Mammary epithelial cell (primary cell): Measurements from ENCODE around the gene SCN1B.

Experiments
- CTCF ChIP-seq, 2 donors: IDR thresholded peaks in 1 of 2; conservative IDR thresholded peaks in 1 of 2; 2 replicates each; pipeline ENCODE4 v1.5.1; 2011 to 2012; ENCODE audit warnings: inconsistent platforms in 2 of 2, low read length in 2 of 2, mild to moderate bottlenecking in 2 of 2, control low read depth in 1 of 2, low read depth in 1 of 2; ENCODE audit not compliant: insufficient read depth in 1 of 2; ENCODE audit errors: extremely low read depth in 1 of 2
- EZH2 ChIP-seq: IDR thresholded peaks from 2 replicates; pipeline ENCODE4 v1.6.1; 2012; ENCODE audit warnings: low read length, inconsistent platforms, borderline replicate concordance

DNA sequence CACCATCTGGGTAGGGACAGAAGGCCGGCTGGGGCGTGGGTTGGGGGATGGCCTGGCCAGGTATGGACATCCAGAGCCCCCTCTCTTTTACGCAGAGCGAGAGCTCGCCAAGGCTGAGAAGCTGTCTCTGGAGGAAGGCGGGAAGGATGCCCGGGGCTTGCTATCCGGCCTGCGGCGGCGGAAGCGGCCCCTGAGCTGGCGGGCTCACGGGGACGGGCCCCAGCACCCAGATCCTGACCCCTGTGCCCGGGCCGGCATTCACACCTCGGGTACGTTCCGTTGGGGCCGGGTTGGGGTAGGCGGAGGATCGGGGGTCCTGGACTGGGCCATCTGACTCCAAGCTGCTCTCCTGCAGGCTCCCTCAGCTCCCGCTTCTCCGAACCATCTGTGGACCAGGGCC lies 8.7 kb upstream of the SCN1B start:
- TF ChIP-seq CTCF (conservative IDR thresholded peaks at IDR 0.05 in 1 of 2, IDR thresholded peaks at IDR 0.05 in 1 of 2; ENCODE audit: extremely low read depth in 1 of 2, insufficient read depth in 1 of 2, low read depth in 1 of 2, low read length in 2 of 2), result no peak
- TF ChIP-seq EZH2, result no peak
